ENCODE results near the gene ADGRL1. TPM values are rescaled to one million over a fixed set of nuclear protein-coding genes. Genes with fewer than 3 reads are reported as not detected.

The ADGRL1 gene
- total RNA-seq, 1 donor from 2014 or later, result 106 TPM

- H3K9me3 Mint-ChIP-seq, result no peaks in the 10 kb centered on the region
- H3K36me3 Mint-ChIP-seq, result peaks cover 28% of the 10 kb centered on the region
- H3K4me3 Mint-ChIP-seq, result no peak overlapping the region
- DNase-seq (ENCODE audit: low spot score in 2 of 2, unreplicated experiment in 2 of 2), result no peak
- H3K27me3 Mint-ChIP-seq (ENCODE audit: low read depth), result no peaks in the 10 kb centered on the region
- no peak for TF ChIP-seq CTCF (IDR thresholded peaks at IDR 0.05; ENCODE audit: unreplicated experiment)
- peaks cover 4% of the 10 kb centered on the region for H3K4me1 Mint-ChIP-seq
- H3K27ac Mint-ChIP-seq, result no peak overlapping the region
Observed at GRCh38 chr19:14177496-14178074, 28.4 kb downstream of the ADGRL1 start.

GRCh38 chr19:14175351-14175792, 30.6 kb downstream of the ADGRL1 start:
- no peak for TF ChIP-seq CTCF (IDR thresholded peaks at IDR 0.05; ENCODE audit: unreplicated experiment)
- Mint-ChIP-seq H3K27me3 (ENCODE audit: low read depth) (no peaks in the 10 kb centered on the region), H3K36me3 (peaks cover 47% of the 10 kb centered on the region), H3K4me1 (peaks cover 4% of the 10 kb centered on the region), H3K27ac (no peak overlapping the region), H3K4me3 (no peak overlapping the region), H3K9me3 (no peaks in the 10 kb centered on the region)
- DNase-seq (ENCODE audit: low spot score in 2 of 2, unreplicated experiment in 2 of 2), result no peak

GRCh38 chr19:14174883-14175282, 31.1 kb downstream of the ADGRL1 start:
- no peak overlapping the region for H3K27ac Mint-ChIP-seq
- no peak for TF ChIP-seq CTCF (IDR thresholded peaks at IDR 0.05; ENCODE audit: unreplicated experiment)
- H3K9me3 Mint-ChIP-seq, result no peaks in the 10 kb centered on the region
- H3K27me3 Mint-ChIP-seq (ENCODE audit: low read depth), result no peaks in the 10 kb centered on the region
- H3K4me1 Mint-ChIP-seq, result peaks cover 4% of the 10 kb centered on the region
- H3K4me3 Mint-ChIP-seq, result no peak overlapping the region
- no peak for DNase-seq (ENCODE audit: low spot score in 2 of 2, unreplicated experiment in 2 of 2)
- peaks cover 51% of the 10 kb centered on the region for H3K36me3 Mint-ChIP-seq

- no peaks in the 10 kb centered on the region for H3K9me3 Mint-ChIP-seq
- H3K4me1 Mint-ChIP-seq, result peaks cover 24% of the 10 kb centered on the region
- H3K36me3 Mint-ChIP-seq, result peaks cover 42% of the 10 kb centered on the region
- H3K4me3 Mint-ChIP-seq, result no peak overlapping the region
- TF ChIP-seq CTCF (IDR thresholded peaks at IDR 0.05; ENCODE audit: unreplicated experiment), result no peak
- DNase-seq (ENCODE audit: low spot score in 2 of 2, unreplicated experiment in 2 of 2), result no peak
- no peak overlapping the region for H3K27ac Mint-ChIP-seq
- no peaks in the 10 kb centered on the region for H3K27me3 Mint-ChIP-seq (ENCODE audit: low read depth)
Observed at GRCh38 chr19:14168993-14169392, 37.0 kb downstream of the ADGRL1 start.

GRCh38 chr19:14168259-14168972, 37.6 kb downstream of the ADGRL1 start:
- Mint-ChIP-seq H3K4me3 (no peak overlapping the region), H3K9me3 (no peaks in the 10 kb centered on the region), H3K27ac (peak overlapping the region; percentile 39), H3K4me1 (peaks cover 23% of the 10 kb centered on the region), H3K36me3 (peaks cover 39% of the 10 kb centered on the region), H3K27me3 (ENCODE audit: low read depth) (no peaks in the 10 kb centered on the region)
- DNase-seq (ENCODE audit: low spot score in 2 of 2, unreplicated experiment in 2 of 2), result no peak
- TF ChIP-seq CTCF (IDR thresholded peaks at IDR 0.05; ENCODE audit: unreplicated experiment), result no peak
